HG03460 (cell line): ENCODE results near the gene FXYD6.

Experiments used
- ATAC-seq: cut with Tn5 transposase; IDR thresholded peaks from one replicate; pipeline ENCODE4 v1.9.1; 2021; ENCODE audit not compliant: unreplicated experiment

The FXYD6 gene

GRCh38 chr11:117796456-117796871 is 80.0 kb downstream of the FXYD6 start:
- no peak for ATAC-seq

GRCh38 chr11:117795638-117796455 is 80.6 kb downstream of the FXYD6 start:
- no peak for ATAC-seq

- no peak for ATAC-seq
Observed at GRCh38 chr11:117794772-117795629, 81.5 kb downstream of the FXYD6 start.

- no peak for ATAC-seq
Observed at GRCh38 chr11:117794135-117794534, 82.3 kb downstream of the FXYD6 start.

- ATAC-seq = no peak
Observed at GRCh38 chr11:117793583-117793982, 82.9 kb downstream of the FXYD6 start.

- ATAC-seq = no peak
Observed at GRCh38 chr11:117792992-117793391, 83.5 kb downstream of the FXYD6 start.

- ATAC-seq = no peak
Observed at GRCh38 chr11:117792241-117792640, 84.2 kb downstream of the FXYD6 start.

GRCh38 chr11:117790279-117790678 is 86.2 kb downstream of the FXYD6 start:
- no peak for ATAC-seq

- ATAC-seq = no peak
Observed at GRCh38 chr11:117789241-117789640, 87.2 kb downstream of the FXYD6 start.
